ENCODE results near the gene CSTF1.

CSTF1 gene

GRCh38 chr20:56417402-56417801 is 25.0 kb downstream of the CSTF1 start:
- no peak for TF ChIP-seq CTCF (IDR thresholded peaks at IDR 0.05; ENCODE audit: low read depth, low read length, missing control alignments)
- Histone ChIP-seq H3K36me3 (replicated peaks) (no peaks in the 10 kb centered on the region), H3K4me3 (ENCODE audit: low read depth, low read length) (no peak overlapping the region), H3K27ac (no peak overlapping the region), H3K27me3 (replicated peaks) (no peaks in the 10 kb centered on the region)
- DNase-seq, result no peak
- in situ Hi-C loops (cut with HindIII; ENCODE audit: low pct_ligation_motif_present, low sequenced_read_pairs), result no loop called here

- Histone ChIP-seq H3K27ac (peak overlapping the region; percentile 51), H3K36me3 (replicated peaks) (no peaks in the 10 kb centered on the region), H3K4me3 (ENCODE audit: low read depth, low read length) (no peak overlapping the region), H3K27me3 (replicated peaks) (no peaks in the 10 kb centered on the region)
- no peak for TF ChIP-seq CTCF (IDR thresholded peaks at IDR 0.05; ENCODE audit: low read depth, low read length, missing control alignments)
- in situ Hi-C loops (cut with HindIII; ENCODE audit: low pct_ligation_motif_present, low sequenced_read_pairs), result no loop called here
- DNase-seq, result peak; percentile 30
Measured at GRCh38 chr20:56417911-56418310, 25.5 kb downstream of the CSTF1 start.

GRCh38 chr20:56418385-56418861 is 26.0 kb downstream of the CSTF1 start:
- Histone ChIP-seq H3K27me3 (replicated peaks) (no peaks in the 10 kb centered on the region), H3K4me3 (ENCODE audit: low read depth, low read length) (no peak overlapping the region), H3K27ac (peak overlapping the region; percentile 51), H3K36me3 (replicated peaks) (no peaks in the 10 kb centered on the region)
- no peak for DNase-seq
- no peak for TF ChIP-seq CTCF (IDR thresholded peaks at IDR 0.05; ENCODE audit: low read depth, low read length, missing control alignments)
- in situ Hi-C loops (cut with HindIII; ENCODE audit: low pct_ligation_motif_present, low sequenced_read_pairs), result no loop called here

GRCh38 chr20:56420028-56420427 is 27.6 kb downstream of the CSTF1 start:
- no peak overlapping the region for H3K27ac ChIP-seq
- H3K4me3 ChIP-seq (ENCODE audit: low read depth, low read length), result no peak overlapping the region
- in situ Hi-C loops (cut with HindIII; ENCODE audit: low pct_ligation_motif_present, low sequenced_read_pairs), result no loop called here
- DNase-seq, result no peak
- no peaks in the 10 kb centered on the region for H3K27me3 ChIP-seq (replicated peaks)
- no peaks in the 10 kb centered on the region for H3K36me3 ChIP-seq (replicated peaks)
- no peak for TF ChIP-seq CTCF (IDR thresholded peaks at IDR 0.05; ENCODE audit: low read depth, low read length, missing control alignments)

GRCh38 chr20:56420940-56421688 is 28.7 kb downstream of the CSTF1 start:
- DNase-seq, result no peak
- in situ Hi-C loops (cut with HindIII; ENCODE audit: low pct_ligation_motif_present, low sequenced_read_pairs), result no loop called here
- no peak for TF ChIP-seq CTCF (IDR thresholded peaks at IDR 0.05; ENCODE audit: low read depth, low read length, missing control alignments)
- Histone ChIP-seq H3K27ac (no peak overlapping the region), H3K27me3 (replicated peaks) (no peaks in the 10 kb centered on the region), H3K36me3 (replicated peaks) (no peaks in the 10 kb centered on the region), H3K4me3 (ENCODE audit: low read depth, low read length) (no peak overlapping the region)
